Right ventricle myocardium inferior (tissue), 1 donor: ENCODE results near the gene DOCK2. TPM values are rescaled to one million over a fixed set of nuclear protein-coding genes. Genes with fewer than 3 reads are reported as not detected.
A peak's percentile ranks its signal among the peaks of the same experiment; 100 is the strongest.

Experiments used
- ATAC-seq: fragments of 200-7000 bp; cut with Tn5 transposase; one replicate; pipeline ENCODE4 v1.9.1; 2020; ENCODE audit warnings: mild to moderate bottlenecking, moderate library complexity
- DNase-seq: peaks from one replicate; pipeline ENCODE4 v3.0.0; 2021; ENCODE audit errors: missing footprints
- intact Hi-C: fragments of 100-400 bp; cut with DNase I; formaldehyde crosslinking; loops from one replicate; pipeline ENCODE4 v1.11.0; 2022
- total RNA-seq: library from RNA; stranded (reverse); fragmentation: NEBNext Ultra II Directional; extraction: Animal tissue kit (Norgen Biotek cat#: 25700); gene quantifications from one replicate; pipeline ENCODE4 v1.2.1, GENCODE V29; 2021
- donor health status: DM: no; HTN: yes; CAD: no; lungs with severe emphysema.

The DOCK2 gene
- total RNA-seq, 1 donor from 2014 or later = 7.9 TPM

DNA sequence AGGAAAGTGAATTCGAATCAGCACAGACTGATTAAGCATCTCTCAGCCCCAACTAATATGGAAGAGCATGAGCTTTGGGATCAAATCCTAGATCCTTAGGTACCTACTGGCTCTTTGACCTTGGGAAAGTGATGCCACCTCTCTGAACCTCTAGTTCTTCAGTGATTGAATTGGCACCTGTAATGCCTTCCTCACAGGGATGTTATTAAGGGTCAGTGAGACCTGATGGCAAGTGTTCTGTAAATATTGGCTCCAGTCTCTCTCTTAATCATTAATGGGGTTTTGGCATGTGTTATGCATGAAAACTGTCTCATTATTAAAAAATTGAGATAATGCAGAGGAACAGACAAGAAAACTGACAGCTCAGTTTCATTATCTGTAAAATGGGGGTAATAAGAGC lies 227.4 kb downstream of the DOCK2 start:
- DNase-seq (no peak), ATAC-seq (no peak)
- intact Hi-C loops = no loop called here

- intact Hi-C loops = no loop called here
- DNase-seq (no peak), ATAC-seq (no peak)
These were observed 230.3 kb downstream of the DOCK2 start for GRCh38 chr5:169867347-169867746.

GRCh38 chr5:169869066-169869465 lies 232.0 kb downstream of the DOCK2 start:
- DNase-seq (no peak), ATAC-seq (no peak)
- intact Hi-C loops = no loop called here

GRCh38 chr5:169870211-169870610 lies 233.1 kb downstream of the DOCK2 start:
- intact Hi-C loops = loop anchor here (10.0 kb wide), 1 partner anchor 65 kb away; no protein-coding TSS in a partner anchor
- no peak for DNase-seq
- ATAC-seq = no peak

DNA sequence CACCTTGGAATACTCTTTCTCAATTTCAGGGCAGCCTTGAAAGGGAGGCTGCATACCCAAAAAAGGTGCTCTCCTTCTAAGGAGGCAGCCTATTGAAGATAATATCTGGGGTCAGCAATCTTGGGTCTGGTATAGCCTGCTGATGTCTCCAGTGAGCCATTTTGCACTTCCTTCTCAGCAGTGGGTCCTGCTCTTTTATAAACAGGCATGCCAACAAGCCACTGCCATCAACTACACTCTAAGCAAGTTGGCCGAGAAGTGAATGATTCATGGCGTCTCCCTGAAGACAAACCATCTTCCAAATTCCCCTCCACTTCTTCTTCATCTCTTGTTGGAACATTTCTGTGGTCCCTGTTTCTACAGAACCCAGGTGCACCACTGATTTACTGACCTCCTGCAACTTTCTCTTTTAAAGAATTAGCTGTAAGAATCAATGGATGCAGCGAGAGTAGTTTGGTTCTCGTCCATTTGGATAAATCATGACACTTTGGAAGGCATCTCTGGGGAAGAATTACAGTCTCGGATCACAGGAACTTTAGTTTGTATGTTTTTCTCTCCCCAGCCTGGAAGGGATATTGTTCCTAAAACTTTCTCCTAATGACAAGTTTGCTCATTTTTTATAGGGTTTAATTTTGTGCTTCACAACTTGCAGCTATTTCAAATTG lies 234.9 kb downstream of the DOCK2 start:
- DNase-seq (no peak), ATAC-seq (no peak)
- intact Hi-C loops = loop anchor here (10.0 kb wide), 1 partner anchor 67 kb away; no protein-coding TSS in a partner anchor

GRCh38 chr5:169873642-169874041 lies 236.6 kb downstream of the DOCK2 start:
- DNase-seq = peak; percentile 80

DNA sequence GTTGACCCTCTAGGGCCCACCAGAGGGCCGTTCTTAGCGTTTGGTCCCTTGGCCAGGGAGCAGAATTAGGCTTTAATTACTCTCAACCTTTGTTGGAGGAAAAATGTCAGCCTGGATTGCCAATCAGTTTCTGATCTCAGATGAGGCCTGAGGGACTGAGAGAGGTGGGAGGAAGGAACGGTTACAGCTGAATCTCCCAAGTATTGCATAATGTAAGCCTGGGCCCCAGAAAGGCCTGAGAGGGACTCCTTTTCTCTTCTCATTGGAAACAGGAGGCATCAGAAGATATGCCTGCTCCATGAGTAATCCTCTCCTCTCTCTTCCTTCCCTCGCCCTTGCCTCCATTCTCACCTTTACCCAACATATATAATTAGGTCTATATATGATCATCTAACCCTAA lies 237.5 kb downstream of the DOCK2 start:
- DNase-seq (no peak), ATAC-seq (peak; percentile 80)
- intact Hi-C loops = loop anchor here (10.0 kb wide), 1 partner anchor 70 kb away; no protein-coding TSS in a partner anchor

More at GRCh38 chr5:169873642-169874041, 236.6 kb downstream of the DOCK2 start:
- intact Hi-C loops = loop anchor here (10.0 kb wide), 1 partner anchor 69 kb away; no protein-coding TSS in a partner anchor
- ATAC-seq = peak; percentile 88

DNA sequence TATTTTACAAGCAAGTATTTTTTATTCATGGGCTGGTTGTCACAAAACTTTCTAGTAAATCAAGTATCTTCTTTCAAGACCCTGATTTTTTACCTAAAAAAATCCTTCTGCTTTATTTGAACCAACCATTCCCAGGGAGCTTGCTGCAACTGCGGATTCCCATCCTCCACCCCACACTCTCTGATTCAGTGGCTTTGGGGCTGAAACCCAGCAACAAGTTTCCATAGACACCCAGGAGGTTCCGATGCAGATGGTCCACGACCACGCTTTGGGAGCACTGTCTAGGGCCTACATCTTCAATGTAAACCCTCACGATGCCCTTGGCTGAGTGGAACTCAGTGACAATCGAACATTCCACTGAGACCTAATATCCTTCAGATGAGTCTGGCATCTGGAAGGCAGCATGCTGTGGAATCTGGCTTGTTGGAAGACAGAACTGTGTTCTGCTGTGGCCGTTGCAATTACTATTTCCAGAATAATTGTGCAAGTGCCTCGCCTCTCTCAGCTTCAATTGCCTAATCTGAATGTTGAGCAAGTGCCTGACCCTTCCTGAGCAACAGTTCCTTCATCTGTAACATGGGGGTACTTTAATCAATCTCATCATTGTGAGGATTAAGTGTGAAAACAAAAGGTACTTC lies 238.1 kb downstream of the DOCK2 start:
- intact Hi-C loops = loop anchor here (10.0 kb wide), 1 partner anchor 70 kb away; no protein-coding TSS in a partner anchor
- ATAC-seq (peak; percentile 74), DNase-seq (no peak)

DNA sequence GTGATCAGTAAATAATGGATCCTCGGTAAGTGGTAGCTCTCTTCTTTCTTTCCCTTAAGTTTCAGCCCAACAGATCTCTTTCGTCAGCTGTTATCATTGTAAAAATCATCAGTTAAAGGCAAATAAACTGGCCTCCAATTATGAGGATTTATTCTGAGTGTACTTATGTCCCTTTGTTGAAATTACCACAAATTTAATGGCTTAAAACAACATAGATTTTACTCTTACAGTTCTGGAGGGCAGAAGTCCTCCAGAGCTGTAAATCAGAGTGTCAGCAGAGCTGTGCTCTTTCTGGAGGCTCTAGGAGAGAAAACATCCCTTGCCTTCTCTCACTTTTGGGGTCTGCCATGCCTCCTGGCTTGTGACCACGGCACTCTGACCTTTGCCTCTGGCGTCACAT lies 238.7 kb downstream of the DOCK2 start:
- ATAC-seq (no peak), DNase-seq (no peak)
- intact Hi-C loops = loop anchor here (10.0 kb wide), 1 partner anchor 71 kb away; no protein-coding TSS in a partner anchor

DNA sequence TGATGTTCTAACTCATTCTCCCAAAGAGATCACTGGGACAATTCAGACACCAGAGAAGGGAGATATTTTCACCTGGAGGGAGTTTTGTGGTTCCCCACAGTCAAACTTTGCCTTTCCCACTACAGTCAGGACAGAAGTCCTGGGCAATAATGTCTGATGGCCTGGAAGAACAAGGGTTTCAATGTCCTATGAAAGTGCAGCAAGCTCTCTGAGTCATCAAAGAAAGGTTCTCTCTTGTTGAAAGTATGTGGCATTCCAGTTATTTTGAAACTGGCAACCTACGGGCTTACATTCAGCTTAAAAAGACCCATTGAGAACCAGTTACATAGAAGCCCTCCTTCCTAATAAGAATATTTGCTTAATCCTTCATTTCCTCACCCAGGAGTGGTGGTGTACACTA lies 239.3 kb downstream of the DOCK2 start:
- intact Hi-C loops = loop anchor here (10.0 kb wide), 1 partner anchor 72 kb away; no protein-coding TSS in a partner anchor
- ATAC-seq (no peak), DNase-seq (no peak)

DNA sequence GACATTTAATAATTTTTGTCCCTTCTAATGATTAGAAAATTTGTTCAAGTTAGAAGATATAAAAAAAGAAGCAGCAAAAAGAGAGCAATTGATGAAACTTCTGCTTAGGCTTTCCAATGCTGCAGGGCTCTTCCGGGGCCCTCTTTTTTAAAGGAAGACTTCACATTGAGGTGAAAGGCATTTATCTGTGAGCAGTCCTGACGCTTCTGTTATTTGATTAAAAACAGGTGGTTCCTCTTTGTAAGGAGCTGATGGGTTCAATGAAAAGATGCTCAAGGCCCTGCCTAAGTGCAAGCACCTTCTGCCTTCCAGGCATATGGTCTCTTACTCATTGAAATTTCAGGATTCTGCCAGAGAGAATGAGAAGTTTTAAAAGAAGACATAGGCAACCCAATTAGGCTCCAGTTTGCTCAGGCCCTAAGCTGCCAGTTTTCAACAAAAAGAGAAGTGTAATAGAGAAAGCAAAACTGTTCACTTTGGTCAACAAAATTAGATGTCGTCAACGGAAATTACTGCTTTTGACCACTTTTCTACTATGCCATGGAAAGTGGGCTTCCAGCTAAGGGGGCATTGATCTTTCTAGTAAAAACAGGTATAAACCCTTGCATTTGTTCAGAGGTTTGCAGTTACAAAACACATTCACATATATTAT lies 243.1 kb downstream of the DOCK2 start:
- intact Hi-C loops = no loop called here
- no peak for DNase-seq
- no peak for ATAC-seq

GRCh38 chr5:169880785-169881184 lies 243.7 kb downstream of the DOCK2 start:
- intact Hi-C loops = no loop called here
- DNase-seq (no peak), ATAC-seq (no peak)

GRCh38 chr5:169881702-169882303 lies 244.7 kb downstream of the DOCK2 start:
- intact Hi-C loops = no loop called here
- DNase-seq = no peak
- no peak for ATAC-seq

GRCh38 chr5:169886033-169886432 lies 249.0 kb downstream of the DOCK2 start:
- intact Hi-C loops = no loop called here
- ATAC-seq (no peak), DNase-seq (no peak)

DNA sequence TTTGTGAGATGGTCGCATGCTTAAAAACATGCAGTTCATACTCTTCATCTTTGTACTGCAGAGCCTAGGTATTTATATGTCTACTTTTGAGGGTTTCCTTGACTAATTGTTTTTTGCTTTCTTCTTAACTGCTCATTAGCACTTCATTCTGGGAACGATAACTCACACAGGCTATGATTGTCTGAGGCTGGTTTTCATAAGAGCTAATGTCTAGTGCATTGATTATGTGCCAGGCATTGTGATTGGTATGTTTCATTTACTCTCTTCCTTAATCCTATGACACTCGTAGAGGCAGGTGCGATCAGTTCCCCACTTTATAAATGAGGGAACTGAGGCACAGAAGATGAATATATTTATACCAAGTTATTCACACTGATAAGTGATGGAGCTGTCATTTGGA lies 249.6 kb downstream of the DOCK2 start:
- intact Hi-C loops = no loop called here
- DNase-seq (no peak), ATAC-seq (no peak)

- ATAC-seq (no peak), DNase-seq (no peak)
- intact Hi-C loops = no loop called here
These were observed 252.5 kb downstream of the DOCK2 start for GRCh38 chr5:169889572-169889971.

GRCh38 chr5:169893010-169893409 lies 255.9 kb downstream of the DOCK2 start:
- DNase-seq (no peak), ATAC-seq (no peak)
- intact Hi-C loops = no loop called here

GRCh38 chr5:169893571-169893970 lies 256.5 kb downstream of the DOCK2 start:
- ATAC-seq (no peak), DNase-seq (no peak)
- intact Hi-C loops = no loop called here

DNA sequence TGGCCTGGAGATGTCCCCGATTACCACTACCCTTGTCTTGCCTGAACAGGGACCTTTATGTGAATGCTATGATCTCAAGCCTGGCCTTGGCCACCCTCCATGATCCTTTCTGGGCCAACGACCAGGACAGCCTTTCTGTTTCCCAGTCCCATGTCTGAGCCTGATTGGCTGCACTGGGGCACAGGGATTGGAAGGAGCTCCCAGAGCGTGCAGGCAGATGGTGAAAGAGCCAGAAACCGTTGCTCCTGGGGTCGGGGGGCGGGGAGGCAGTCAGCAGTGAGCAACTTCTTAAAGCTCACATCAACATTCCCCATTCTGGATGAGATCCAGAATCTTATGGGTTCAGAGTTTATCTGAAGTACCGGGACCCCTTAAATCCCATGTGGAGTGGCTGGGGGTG lies 258.9 kb downstream of the DOCK2 start:
- DNase-seq (peak; percentile 82), ATAC-seq (peak; percentile 85)
- intact Hi-C loops = no loop called here
